OCI-LY3 (cell line): ENCODE measurements around the gene PNCK.
A peak's percentile ranks its signal among the peaks of the same experiment; 100 is the strongest.

Experiments
- H2AFZ ChIP-seq: fragments of 200-600, 300-600 bp; shearing (Covaris generic); 2 replicates; pipeline ENCODE4 v1.6.0; 2014; ENCODE audit warnings: antibody characterized with exemption, low read depth, low read length
- H3K27ac ChIP-seq: fragments of 200-600, 300-600 bp; sonication (generic); 2 replicates; pipeline ENCODE4 v1.5.1; 2014; ENCODE audit warnings: mild to moderate bottlenecking, low read length, moderate library complexity, mixed read lengths
- H3K27me3 ChIP-seq: fragments of 200-600, 300-600 bp; sonication (generic); 2 replicates; pipeline ENCODE4 v1.6.1; 2014; ENCODE audit warnings: low read depth, low read length, mixed read lengths
- H3K36me3 ChIP-seq: fragments of 200-600, 300-600 bp; sonication (generic); replicated peaks from 2 replicates; pipeline ENCODE3; 2014; ENCODE audit warnings: low read depth, low read length, mixed read lengths
- H3K4me1 ChIP-seq: fragments of 300-600, 200-600 bp; sonication (generic); 2 replicates; pipeline ENCODE4 v1.6.1; 2014; ENCODE audit warnings: low read length, mixed read lengths
- H3K4me2 ChIP-seq: fragments of 200-600, 300-600 bp; sonication (generic); 2 replicates; pipeline ENCODE4 v1.6.1; 2014; ENCODE audit warnings: low read length, mixed read lengths
- H3K4me3 ChIP-seq: fragments of 300-600, 200-600 bp; sonication (generic); 2 replicates; pipeline ENCODE4 v1.5.1; 2014; ENCODE audit warnings: antibody characterized with exemption, mild to moderate bottlenecking, low read length, moderate library complexity
- H3K79me2 ChIP-seq: fragments of 300-600, 200-600 bp; shearing (Covaris generic); 2 replicates; pipeline ENCODE4 v1.6.1; 2014; ENCODE audit warnings: mild to moderate bottlenecking, low read length, mixed read lengths
- H3K9ac ChIP-seq: fragments of 300-600, 200-600 bp; shearing (Covaris generic); 2 replicates; pipeline ENCODE4 v1.6.0; 2014; ENCODE audit warnings: mild to moderate bottlenecking, low read length, moderate library complexity
- H3K9me3 ChIP-seq: fragments of 200-600, 300-600 bp; shearing (Covaris generic); 2 replicates; pipeline ENCODE4 v1.6.1; 2014; ENCODE audit warnings: low read length, mixed read lengths; ENCODE audit not compliant: insufficient read depth
- H4K20me1 ChIP-seq: fragments of 200-600, 300-600 bp; sonication (generic); 2 replicates; pipeline ENCODE4 v1.6.1; 2016; ENCODE audit warnings: low read length, mixed read lengths; ENCODE audit not compliant: insufficient read depth
- CTCF ChIP-seq: fragments of 200-600, 300-600 bp; sonication (generic); IDR thresholded peaks from 2 replicates; pipeline ENCODE4 v1.5.1; 2014; ENCODE audit warnings: antibody characterized with exemption, low read length, low read depth
- EZH2phosphoT487 ChIP-seq: fragments of 200-600 bp; shearing (Covaris generic); IDR thresholded peaks from 2 replicates; pipeline ENCODE4 v1.6.1; 2018; ENCODE audit warnings: antibody characterized with exemption, mixed run types, low read depth

PNCK gene

DNA sequence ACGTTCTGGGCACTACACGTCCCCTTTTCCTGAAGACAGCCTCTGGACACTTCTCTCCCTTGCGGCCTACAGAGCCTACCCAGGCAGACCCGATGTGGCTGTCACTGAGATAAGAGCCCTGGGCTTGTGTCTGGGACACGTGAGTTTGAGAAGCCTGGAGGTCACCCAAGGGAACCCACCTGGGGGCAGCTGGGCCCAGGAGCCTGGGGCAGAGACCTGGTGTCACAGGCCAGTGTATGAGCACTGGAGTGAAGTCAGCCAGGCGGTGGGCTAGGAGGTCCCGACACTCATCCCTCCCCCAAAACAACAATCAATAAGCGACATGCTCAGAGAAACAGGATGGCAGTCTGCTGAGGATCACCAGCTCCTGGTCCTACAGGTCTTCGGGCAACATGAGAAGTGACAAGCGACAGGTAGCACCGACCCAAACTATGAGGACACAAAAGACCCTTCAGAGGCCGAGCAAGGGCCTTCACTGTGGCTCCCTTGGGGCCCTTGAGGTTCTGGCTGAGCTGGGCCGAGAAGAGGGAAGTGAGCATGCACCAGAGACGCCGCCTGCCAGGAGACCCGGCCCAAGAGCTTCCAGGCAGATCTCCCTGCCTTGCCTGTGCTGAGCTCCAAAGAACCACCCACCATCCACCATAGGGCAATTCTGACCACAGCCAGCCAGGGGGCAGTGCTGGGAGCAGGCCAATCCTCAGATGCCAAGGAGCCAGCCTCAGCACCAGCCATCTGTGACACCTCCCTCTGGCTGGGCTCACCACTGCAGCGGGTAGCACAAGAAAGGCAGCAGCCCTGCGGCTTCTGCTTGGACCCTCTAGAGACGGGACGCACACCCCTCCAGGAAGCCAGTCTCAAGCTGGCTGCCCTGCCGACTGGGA, 37.6 kb downstream of the PNCK start:
- Histone ChIP-seq H2AFZ (no peak overlapping the region), H3K4me1 (peaks cover 9% of the 10 kb centered on the region; the same call in 1 of the 2 replicates), H3K4me2 (no peak overlapping the region), H3K27me3 (peaks cover 4% of the 10 kb centered on the region), H3K4me3 (no peak overlapping the region), H3K27ac (no peak overlapping the region), H3K36me3 (no peaks in the 10 kb centered on the region), H3K79me2 (no peaks in the 10 kb centered on the region), H4K20me1 (no peaks in the 10 kb centered on the region), H3K9me3 (no peaks in the 10 kb centered on the region), H3K9ac (no peak overlapping the region)
- no peak for TF ChIP-seq EZH2phosphoT487
- TF ChIP-seq CTCF, result peak; percentile 45

- H3K79me2 ChIP-seq, result no peaks in the 10 kb centered on the region
- TF ChIP-seq EZH2phosphoT487 (no peak), CTCF (no peak)
- no peak overlapping the region for H3K9ac ChIP-seq
- 0 out of 2 replicates have a peak, but pooled peaks cover 3% of the 10 kb centered on the region for H3K4me1 ChIP-seq
- H3K4me2 ChIP-seq, result no peak overlapping the region
- no peak overlapping the region for H3K4me3 ChIP-seq
- H3K27ac ChIP-seq, result no peak overlapping the region
- no peaks in the 10 kb centered on the region for H3K36me3 ChIP-seq
- no peaks in the 10 kb centered on the region for H3K9me3 ChIP-seq
- H2AFZ ChIP-seq, result no peak overlapping the region
- H3K27me3 ChIP-seq, result peaks cover 9% of the 10 kb centered on the region
- no peaks in the 10 kb centered on the region for H4K20me1 ChIP-seq
Measured at GRCh38 chrX:153635388-153635787, 38.2 kb downstream of the PNCK start.

DNA sequence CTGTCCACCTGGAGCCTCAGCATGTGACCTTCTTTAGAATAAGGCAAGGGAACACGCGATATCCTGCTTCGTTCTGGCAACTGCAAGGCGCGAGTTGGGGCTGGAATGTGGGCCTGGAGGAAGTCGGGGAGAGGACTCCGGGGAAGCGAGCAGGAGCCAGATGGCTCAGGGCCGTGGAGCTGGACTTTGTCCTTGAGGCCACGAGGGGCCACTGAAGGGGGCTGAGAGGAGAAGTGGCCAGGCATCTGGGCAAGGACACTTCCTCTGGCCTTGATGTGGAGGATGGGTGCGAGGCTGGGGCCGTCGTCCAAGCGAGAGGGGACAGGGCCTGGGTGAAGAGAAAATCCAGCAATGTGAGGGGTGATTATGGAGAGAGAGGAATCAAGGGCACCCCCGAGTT, 38.8 kb downstream of the PNCK start:
- no peak overlapping the region for H3K4me2 ChIP-seq
- H3K27ac ChIP-seq, result no peak overlapping the region
- H3K36me3 ChIP-seq, result no peaks in the 10 kb centered on the region
- no peaks in the 10 kb centered on the region for H4K20me1 ChIP-seq
- peaks cover 9% of the 10 kb centered on the region for H3K27me3 ChIP-seq
- H2AFZ ChIP-seq, result no peak overlapping the region
- no peak overlapping the region for H3K9ac ChIP-seq
- H3K9me3 ChIP-seq, result no peaks in the 10 kb centered on the region
- no peak for TF ChIP-seq CTCF
- TF ChIP-seq EZH2phosphoT487, result no peak
- H3K79me2 ChIP-seq, result no peaks in the 10 kb centered on the region
- H3K4me3 ChIP-seq, result no peak overlapping the region
- H3K4me1 ChIP-seq, result 0 out of 2 replicates have a peak, but pooled peaks cover 3% of the 10 kb centered on the region

GRCh38 chrX:153634236-153634635, 39.4 kb downstream of the PNCK start:
- H3K4me1 ChIP-seq, result 0 out of 2 replicates have a peak, but pooled peaks cover 3% of the 10 kb centered on the region
- TF ChIP-seq CTCF (no peak), EZH2phosphoT487 (no peak)
- H3K9me3 ChIP-seq, result no peaks in the 10 kb centered on the region
- no peak overlapping the region for H3K4me3 ChIP-seq
- peaks cover 9% of the 10 kb centered on the region for H3K27me3 ChIP-seq
- H3K9ac ChIP-seq, result no peak overlapping the region
- H3K4me2 ChIP-seq, result no peak overlapping the region
- no peak overlapping the region for H3K27ac ChIP-seq
- H3K79me2 ChIP-seq, result no peaks in the 10 kb centered on the region
- H3K36me3 ChIP-seq, result no peaks in the 10 kb centered on the region
- no peak overlapping the region for H2AFZ ChIP-seq
- H4K20me1 ChIP-seq, result no peaks in the 10 kb centered on the region
